ENCODE data around the gene TOP1. TPM values are rescaled to one million over a fixed set of nuclear protein-coding genes. Genes with fewer than 3 reads are reported as not detected.

Gene TOP1
- total RNA-seq, 1 donor from 2014 or later = 58.9 TPM

DNA sequence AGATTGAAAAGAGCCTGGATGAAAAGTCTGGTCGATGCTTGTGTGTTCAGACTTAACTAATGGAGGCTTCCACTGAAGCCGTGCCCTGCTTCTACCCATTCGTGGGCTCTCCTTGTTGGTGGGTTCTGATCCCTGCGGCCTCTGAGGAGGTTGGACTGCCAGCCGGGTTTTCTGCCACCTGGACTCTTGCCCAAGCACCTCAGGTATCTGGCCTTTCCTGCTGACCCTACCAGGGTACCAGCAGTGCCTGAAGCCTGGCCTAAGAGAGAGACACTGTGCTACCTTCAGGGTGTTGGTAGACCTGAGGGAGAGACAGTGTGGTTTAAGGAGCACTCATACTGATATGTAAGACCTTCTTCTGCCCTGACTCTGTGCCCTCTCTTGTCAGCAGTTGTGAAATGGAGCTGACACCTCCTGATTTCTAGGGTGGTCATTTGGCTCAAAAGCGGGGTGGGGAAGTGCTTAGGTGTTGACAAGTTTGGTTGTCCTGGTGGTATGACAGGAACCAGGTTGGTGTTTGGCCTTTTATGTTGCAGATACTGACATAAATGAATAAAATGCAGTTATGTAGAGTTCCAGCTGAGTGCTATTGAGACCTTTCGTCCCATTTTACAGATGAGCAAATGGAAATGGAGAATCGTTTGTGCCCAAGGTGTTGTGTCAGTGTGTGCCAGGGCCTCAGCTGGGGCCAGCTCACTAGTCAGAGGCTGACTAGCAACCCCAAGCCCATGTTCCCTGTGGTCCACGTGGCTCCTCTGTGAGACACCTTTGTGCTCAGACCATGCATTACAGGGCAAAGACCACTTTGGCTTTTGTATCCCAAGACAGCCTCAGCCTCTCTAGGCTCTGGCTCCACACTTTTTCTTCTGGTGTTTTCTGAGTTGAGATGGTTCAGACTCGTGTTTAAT lies 111.9 kb downstream of the TOP1 start:
- Histone ChIP-seq H3K79me2 (ENCODE audit: low read depth) (peaks cover 81% of the 10 kb centered on the region), H3K9me3 (ENCODE audit: low read depth) (no peaks in the 10 kb centered on the region), H3K36me3 (no peaks in the 10 kb centered on the region), H3K4me2 (peak overlapping the region; percentile 90), H3K9ac (no peak overlapping the region), H3K27ac (no peak overlapping the region), H3K4me1 (peaks cover 52% of the 10 kb centered on the region), H4K20me1 (ENCODE audit: low read depth) (peaks cover 75% of the 10 kb centered on the region), H3K4me3 (no peak overlapping the region), H3K27me3 (peaks cover 8% of the 10 kb centered on the region), H3F3A (ENCODE audit: low read depth) (peaks cover 14% of the 10 kb centered on the region), H2AFZ (replicated peaks) (no peak overlapping the region)
- no peaks in the 10 kb centered on the region for H3K9me3 Mint-ChIP-seq
- H3K36me3 Mint-ChIP-seq = peaks cover 34% of the 10 kb centered on the region
- H3K27ac Mint-ChIP-seq = peak overlapping the region; percentile 51
- no peak for DNase-seq (ENCODE audit: low spot score)
- H3K4me1 Mint-ChIP-seq = peaks cover 57% of the 10 kb centered on the region
- peak overlapping the region; percentile 96 for H3K4me3 Mint-ChIP-seq
- TF ChIP-seq, protein P1, sequence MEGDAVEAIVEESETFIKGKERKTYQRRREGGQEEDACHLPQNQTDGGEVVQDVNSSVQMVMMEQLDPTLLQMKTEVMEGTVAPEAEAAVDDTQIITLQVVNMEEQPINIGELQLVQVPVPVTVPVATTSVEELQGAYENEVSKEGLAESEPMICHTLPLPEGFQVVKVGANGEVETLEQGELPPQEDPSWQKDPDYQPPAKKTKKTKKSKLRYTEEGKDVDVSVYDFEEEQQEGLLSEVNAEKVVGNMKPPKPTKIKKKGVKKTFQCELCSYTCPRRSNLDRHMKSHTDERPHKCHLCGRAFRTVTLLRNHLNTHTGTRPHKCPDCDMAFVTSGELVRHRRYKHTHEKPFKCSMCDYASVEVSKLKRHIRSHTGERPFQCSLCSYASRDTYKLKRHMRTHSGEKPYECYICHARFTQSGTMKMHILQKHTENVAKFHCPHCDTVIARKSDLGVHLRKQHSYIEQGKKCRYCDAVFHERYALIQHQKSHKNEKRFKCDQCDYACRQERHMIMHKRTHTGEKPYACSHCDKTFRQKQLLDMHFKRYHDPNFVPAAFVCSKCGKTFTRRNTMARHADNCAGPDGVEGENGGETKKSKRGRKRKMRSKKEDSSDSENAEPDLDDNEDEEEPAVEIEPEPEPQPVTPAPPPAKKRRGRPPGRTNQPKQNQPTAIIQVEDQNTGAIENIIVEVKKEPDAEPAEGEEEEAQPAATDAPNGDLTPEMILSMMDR (IDR thresholded peaks at IDR 0.05) = no peak
- TF ChIP-seq EZH2phosphoT487 (IDR thresholded peaks at IDR 0.05) (no peak), EZH2 (IDR thresholded peaks at IDR 0.05) (no peak)
- H3K27me3 Mint-ChIP-seq (ENCODE audit: insufficient read depth, low read depth) = peaks cover 6% of the 10 kb centered on the region

DNA sequence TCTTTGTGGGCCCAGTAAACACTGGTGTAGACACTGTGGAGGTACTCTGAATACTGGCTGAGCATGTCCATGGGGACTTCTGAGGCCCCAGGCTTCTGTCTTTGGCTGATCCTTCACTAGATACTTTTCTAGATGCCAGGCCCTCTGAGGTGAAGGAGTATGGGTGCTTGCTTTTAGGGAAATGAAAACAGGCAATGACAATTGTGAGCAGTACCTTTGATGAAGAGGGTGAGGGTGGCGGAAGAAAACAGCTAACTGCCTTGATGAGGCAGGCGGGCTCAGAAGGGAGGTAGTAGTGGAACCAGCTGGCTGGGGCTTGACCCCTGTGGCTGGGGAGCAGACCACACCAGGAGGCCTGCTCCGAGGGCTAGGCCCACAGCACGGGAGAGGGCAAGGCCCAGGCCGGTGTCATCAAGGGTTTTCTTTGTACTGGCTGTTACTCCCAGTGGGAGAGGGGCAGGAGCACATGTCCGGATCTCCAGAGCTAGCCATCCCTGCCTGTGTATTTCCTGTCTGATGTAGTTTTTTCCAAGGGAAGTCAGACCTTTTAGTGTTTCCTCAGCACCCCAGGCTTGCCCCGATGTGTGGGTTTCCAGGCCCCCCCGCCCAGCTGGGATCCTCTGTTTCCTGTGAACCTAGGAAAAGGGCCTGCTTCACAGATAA lies 112.7 kb downstream of the TOP1 start:
- Histone ChIP-seq H3K27ac (no peak overlapping the region), H3K4me2 (peak overlapping the region; percentile 90), H2AFZ (replicated peaks) (no peak overlapping the region), H4K20me1 (ENCODE audit: low read depth) (peaks cover 83% of the 10 kb centered on the region), H3K4me3 (no peak overlapping the region), H3K36me3 (no peaks in the 10 kb centered on the region), H3K27me3 (peaks cover under 1% of the 10 kb centered on the region), H3K9me3 (ENCODE audit: low read depth) (no peaks in the 10 kb centered on the region), H3K4me1 (peaks cover 45% of the 10 kb centered on the region), H3K9ac (peak overlapping the region; percentile 31), H3F3A (ENCODE audit: low read depth) (peaks cover 6% of the 10 kb centered on the region), H3K79me2 (ENCODE audit: low read depth) (peaks cover 89% of the 10 kb centered on the region)
- TF ChIP-seq EZH2 (IDR thresholded peaks at IDR 0.05) (no peak), EZH2phosphoT487 (IDR thresholded peaks at IDR 0.05) (no peak)
- TF ChIP-seq, protein P1 (IDR thresholded peaks at IDR 0.05) = no peak
- H3K27ac Mint-ChIP-seq = peak overlapping the region; percentile 51
- peaks cover 35% of the 10 kb centered on the region for H3K36me3 Mint-ChIP-seq
- H3K4me3 Mint-ChIP-seq = peak overlapping the region; percentile 3
- peaks cover 49% of the 10 kb centered on the region for H3K4me1 Mint-ChIP-seq
- DNase-seq (ENCODE audit: low spot score) = no peak
- no peaks in the 10 kb centered on the region for H3K9me3 Mint-ChIP-seq
- peaks cover 2% of the 10 kb centered on the region for H3K27me3 Mint-ChIP-seq (ENCODE audit: insufficient read depth, low read depth)

DNA sequence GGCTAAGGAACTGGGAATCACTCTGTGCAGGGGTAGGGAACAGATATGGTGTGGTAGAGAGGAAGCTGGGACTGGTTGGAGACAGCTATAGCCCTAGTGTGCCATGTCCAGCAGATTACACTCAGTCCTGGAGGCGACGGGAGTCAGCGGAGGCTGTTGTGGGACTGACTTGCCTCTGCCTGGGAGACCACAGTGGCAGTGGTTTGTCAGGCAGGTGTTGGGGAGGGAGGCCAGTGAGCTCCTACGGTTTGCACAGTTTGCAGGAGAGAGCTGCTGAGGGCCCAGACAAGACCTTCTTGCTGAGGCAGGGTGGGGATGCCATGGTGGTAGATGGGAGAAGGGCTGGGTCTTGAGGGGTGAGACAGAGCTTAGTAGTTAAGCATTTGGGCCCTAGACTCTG lies 113.6 kb downstream of the TOP1 start:
- H3K27ac Mint-ChIP-seq = peak overlapping the region; percentile 13
- H3K4me1 ChIP-seq = peaks cover 42% of the 10 kb centered on the region
- no peak overlapping the region for H3K9ac ChIP-seq
- H3K36me3 ChIP-seq = no peaks in the 10 kb centered on the region
- H3K36me3 Mint-ChIP-seq = peaks cover 43% of the 10 kb centered on the region
- DNase-seq (ENCODE audit: low spot score) = no peak
- peaks cover 99% of the 10 kb centered on the region for H3K79me2 ChIP-seq (ENCODE audit: low read depth)
- peaks cover 93% of the 10 kb centered on the region for H4K20me1 ChIP-seq (ENCODE audit: low read depth)
- H3K4me1 Mint-ChIP-seq = peaks cover 54% of the 10 kb centered on the region
- H3F3A ChIP-seq (ENCODE audit: low read depth) = no peaks in the 10 kb centered on the region
- TF ChIP-seq, protein P1 (IDR thresholded peaks at IDR 0.05) = no peak
- H3K4me3 Mint-ChIP-seq = peak overlapping the region; percentile 21
- H3K27me3 ChIP-seq = no peaks in the 10 kb centered on the region
- H3K27ac ChIP-seq = no peak overlapping the region
- H3K4me2 ChIP-seq = peak overlapping the region; percentile 24
- no peak overlapping the region for H3K4me3 ChIP-seq
- no peaks in the 10 kb centered on the region for H3K9me3 Mint-ChIP-seq
- no peak overlapping the region for H2AFZ ChIP-seq (replicated peaks)
- H3K9me3 ChIP-seq (ENCODE audit: low read depth) = no peaks in the 10 kb centered on the region
- no peaks in the 10 kb centered on the region for H3K27me3 Mint-ChIP-seq (ENCODE audit: insufficient read depth, low read depth)

Data from neural progenitor cell (in vitro differentiated cells).